ENCODE data around the gene BARHL1. TPM values are rescaled to one million over a fixed set of nuclear protein-coding genes. Genes with fewer than 3 reads are reported as not detected.

Gene BARHL1
- polyA plus RNA-seq, 1 donor (not counting 4 experiments of a cell fraction or from before 2014, with no cell fraction given): not detected

DNA sequence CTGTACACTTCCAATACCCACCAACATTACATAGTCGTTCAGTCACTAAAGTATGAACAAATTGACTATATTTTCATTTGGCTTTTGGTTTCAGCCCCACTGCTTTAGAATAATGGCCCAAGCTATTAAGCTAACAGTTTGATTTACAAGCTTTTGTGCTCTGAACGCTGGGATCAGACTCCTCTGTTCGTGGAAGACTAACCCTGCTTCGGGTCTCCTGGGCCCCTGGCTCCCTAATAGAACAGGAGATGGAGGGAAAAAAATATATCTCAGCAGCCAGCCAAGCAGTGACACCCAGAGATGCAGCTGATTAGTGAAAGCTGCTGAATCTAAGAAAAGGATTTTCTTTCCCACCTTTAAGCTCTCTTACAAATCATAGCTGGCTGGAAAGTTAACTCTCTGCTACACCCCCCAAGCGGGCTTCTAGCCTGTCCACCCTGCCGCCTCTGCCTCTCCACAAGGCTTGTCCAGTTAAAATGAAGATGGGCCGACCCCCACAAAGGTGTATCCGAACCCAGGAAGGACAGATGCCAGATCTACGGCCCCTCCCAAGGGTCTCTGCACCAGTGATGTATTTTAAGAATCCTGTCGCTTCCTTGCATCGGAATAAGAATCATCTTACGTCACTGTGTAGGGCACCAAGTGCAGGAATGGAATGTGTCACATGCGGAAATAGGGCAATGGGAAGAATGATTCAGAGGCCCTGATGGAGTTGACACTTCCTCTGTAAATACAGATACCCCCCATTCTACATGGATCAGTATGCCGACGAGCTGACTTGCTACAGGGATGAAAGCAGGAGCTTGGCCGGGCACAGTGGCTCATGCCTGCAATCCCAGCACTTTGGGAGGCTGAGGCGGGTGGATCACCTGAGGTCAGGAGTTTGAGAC lies 33.4 kb upstream of the BARHL1 start:
- H3K4me3 ChIP-seq (ENCODE audit: control insufficient read depth in 2 of 3, extremely low read depth in 1 of 3, insufficient read depth in 2 of 3, low read depth in 1 of 3, low read length in 3 of 3): no peak overlapping the region
- no peaks in the 10 kb centered on the region for H3K79me2 ChIP-seq (ENCODE audit: control insufficient read depth, insufficient read depth, low read length)
- no peak overlapping the region for H3K9ac ChIP-seq (ENCODE audit: control insufficient read depth, extremely low read depth, insufficient read depth, low read length)
- dilution Hi-C loops (cut with MboI; ENCODE audit: extremely low pct_ligation_motif_present, low sequenced_read_pairs): no loop called here
- FAIRE-seq: no peak
- no peak overlapping the region for H3K27ac ChIP-seq (ENCODE audit: control insufficient read depth, insufficient read depth, low read length)
- no peaks in the 10 kb centered on the region for H3K9me3 ChIP-seq (ENCODE audit: control insufficient read depth, low read depth, low read length)
- peaks cover 20% of the 10 kb centered on the region for H3K27me3 ChIP-seq (ENCODE audit: control insufficient read depth, extremely low read depth, insufficient read depth, low read length)
- no peaks in the 10 kb centered on the region for H3K4me1 ChIP-seq (ENCODE audit: control insufficient read depth, extremely low read depth, insufficient read depth, low read length)
- H3K4me2 ChIP-seq (ENCODE audit: control insufficient read depth, extremely low read depth, insufficient read depth, low read depth, low read length): no peak overlapping the region
- no peak for TF ChIP-seq EZH2 (IDR thresholded peaks at IDR 0.05; ENCODE audit: low read length)
- TF ChIP-seq, protein P1, sequence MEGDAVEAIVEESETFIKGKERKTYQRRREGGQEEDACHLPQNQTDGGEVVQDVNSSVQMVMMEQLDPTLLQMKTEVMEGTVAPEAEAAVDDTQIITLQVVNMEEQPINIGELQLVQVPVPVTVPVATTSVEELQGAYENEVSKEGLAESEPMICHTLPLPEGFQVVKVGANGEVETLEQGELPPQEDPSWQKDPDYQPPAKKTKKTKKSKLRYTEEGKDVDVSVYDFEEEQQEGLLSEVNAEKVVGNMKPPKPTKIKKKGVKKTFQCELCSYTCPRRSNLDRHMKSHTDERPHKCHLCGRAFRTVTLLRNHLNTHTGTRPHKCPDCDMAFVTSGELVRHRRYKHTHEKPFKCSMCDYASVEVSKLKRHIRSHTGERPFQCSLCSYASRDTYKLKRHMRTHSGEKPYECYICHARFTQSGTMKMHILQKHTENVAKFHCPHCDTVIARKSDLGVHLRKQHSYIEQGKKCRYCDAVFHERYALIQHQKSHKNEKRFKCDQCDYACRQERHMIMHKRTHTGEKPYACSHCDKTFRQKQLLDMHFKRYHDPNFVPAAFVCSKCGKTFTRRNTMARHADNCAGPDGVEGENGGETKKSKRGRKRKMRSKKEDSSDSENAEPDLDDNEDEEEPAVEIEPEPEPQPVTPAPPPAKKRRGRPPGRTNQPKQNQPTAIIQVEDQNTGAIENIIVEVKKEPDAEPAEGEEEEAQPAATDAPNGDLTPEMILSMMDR (optimal IDR thresholded peaks at IDR 0.05 in 1 of 3, IDR thresholded peaks at IDR 0.05 in 1 of 3, conservative IDR thresholded peaks at IDR 0.05 in 1 of 3; ENCODE audit: extremely low read depth in 1 of 3, insufficient read depth in 2 of 3, low read length in 3 of 3): no peak
- H3K9me1 ChIP-seq (ENCODE audit: control insufficient read depth, extremely low read depth, insufficient read depth, low read length): no peaks in the 10 kb centered on the region
- no peaks in the 10 kb centered on the region for H3K36me3 ChIP-seq (ENCODE audit: control insufficient read depth in 2 of 2, extremely low read depth in 1 of 2, insufficient read depth in 2 of 2, low read length in 2 of 2)
- H4K20me1 ChIP-seq (ENCODE audit: control insufficient read depth, extremely low read depth, insufficient read depth, low read length): no peaks in the 10 kb centered on the region
- no peak overlapping the region for H2AFZ ChIP-seq (ENCODE audit: control insufficient read depth, low read length)
- DNase-seq (ENCODE audit: low read depth, low spot score): no peak

- H4K20me1 ChIP-seq (ENCODE audit: control insufficient read depth, extremely low read depth, insufficient read depth, low read length): no peaks in the 10 kb centered on the region
- dilution Hi-C loops (cut with MboI; ENCODE audit: extremely low pct_ligation_motif_present, low sequenced_read_pairs): no loop called here
- TF ChIP-seq, protein P1 (optimal IDR thresholded peaks at IDR 0.05 in 1 of 3, IDR thresholded peaks at IDR 0.05 in 1 of 3, conservative IDR thresholded peaks at IDR 0.05 in 1 of 3; ENCODE audit: extremely low read depth in 1 of 3, insufficient read depth in 2 of 3, low read length in 3 of 3): no peak
- no peak for TF ChIP-seq EZH2 (IDR thresholded peaks at IDR 0.05; ENCODE audit: low read length)
- no peak for FAIRE-seq
- H3K4me3 ChIP-seq (ENCODE audit: control insufficient read depth in 2 of 3, extremely low read depth in 1 of 3, insufficient read depth in 2 of 3, low read depth in 1 of 3, low read length in 3 of 3): no peak overlapping the region
- no peak overlapping the region for H2AFZ ChIP-seq (ENCODE audit: control insufficient read depth, low read length)
- H3K36me3 ChIP-seq (ENCODE audit: control insufficient read depth in 2 of 2, extremely low read depth in 1 of 2, insufficient read depth in 2 of 2, low read length in 2 of 2): no peaks in the 10 kb centered on the region
- no peaks in the 10 kb centered on the region for H3K9me1 ChIP-seq (ENCODE audit: control insufficient read depth, extremely low read depth, insufficient read depth, low read length)
- no peaks in the 10 kb centered on the region for H3K9me3 ChIP-seq (ENCODE audit: control insufficient read depth, low read depth, low read length)
- no peaks in the 10 kb centered on the region for H3K4me1 ChIP-seq (ENCODE audit: control insufficient read depth, extremely low read depth, insufficient read depth, low read length)
- no peak overlapping the region for H3K27ac ChIP-seq (ENCODE audit: control insufficient read depth, insufficient read depth, low read length)
- no peak overlapping the region for H3K4me2 ChIP-seq (ENCODE audit: control insufficient read depth, extremely low read depth, insufficient read depth, low read depth, low read length)
- H3K9ac ChIP-seq (ENCODE audit: control insufficient read depth, extremely low read depth, insufficient read depth, low read length): no peak overlapping the region
- no peaks in the 10 kb centered on the region for H3K79me2 ChIP-seq (ENCODE audit: control insufficient read depth, insufficient read depth, low read length)
- peaks cover 19% of the 10 kb centered on the region for H3K27me3 ChIP-seq (ENCODE audit: control insufficient read depth, extremely low read depth, insufficient read depth, low read length)
- no peak for DNase-seq (ENCODE audit: low read depth, low spot score)
These were observed 30.9 kb upstream of the BARHL1 start for GRCh38 chr9:132551556-132551955.
